Osteocyte (in vitro differentiated cells): ENCODE measurements around the gene AGT. TPM values are rescaled to one million over a fixed set of nuclear protein-coding genes. Genes with fewer than 3 reads are reported as not detected.

Source experiments
- DNase-seq: peaks from one replicate; pipeline ENCODE4 v3.0.0; 2021; ENCODE audit warnings: mixed read lengths; ENCODE audit not compliant: unreplicated experiment; ENCODE audit errors: extremely low spot score
- H3K27ac Mint-ChIP-seq: one replicate; pipeline ENCODE4 v1.8.0; 2021; ENCODE audit warnings: mild to moderate bottlenecking, mixed read lengths; ENCODE audit not compliant: unreplicated experiment
- H3K27me3 Mint-ChIP-seq: one replicate; pipeline ENCODE4 v1.8.0; 2021; ENCODE audit warnings: mixed read lengths; ENCODE audit not compliant: unreplicated experiment
- H3K36me3 Mint-ChIP-seq: one replicate; pipeline ENCODE4 v1.8.0; 2021; ENCODE audit warnings: mixed read lengths; ENCODE audit not compliant: unreplicated experiment
- H3K4me1 Mint-ChIP-seq: one replicate; pipeline ENCODE4 v1.8.0; 2021; ENCODE audit warnings: mixed read lengths; ENCODE audit not compliant: unreplicated experiment
- H3K4me3 Mint-ChIP-seq: one replicate; pipeline ENCODE4 v1.8.0; 2021; ENCODE audit warnings: mild to moderate bottlenecking, moderate library complexity, mixed read lengths; ENCODE audit not compliant: unreplicated experiment
- H3K9me3 Mint-ChIP-seq: one replicate; pipeline ENCODE4 v1.8.0; 2021; ENCODE audit warnings: mixed read lengths; ENCODE audit not compliant: unreplicated experiment
- total RNA-seq: library from RNA; stranded (reverse); gene quantifications from 2 replicates; pipeline ENCODE4 v1.2.1, GENCODE V29; 2021
- TF ChIP-seq, protein P1 (sequence below): fragments of 200-600 bp; sonication (generic); IDR thresholded peaks from 2 replicates; pipeline ENCODE4 v1.5.0; 2021; ENCODE audit warnings: antibody characterized with exemption, mild to moderate bottlenecking, moderate library complexity

AGT gene
- total RNA-seq, 1 donor from 2014 or later, result 25.6 TPM

DNA sequence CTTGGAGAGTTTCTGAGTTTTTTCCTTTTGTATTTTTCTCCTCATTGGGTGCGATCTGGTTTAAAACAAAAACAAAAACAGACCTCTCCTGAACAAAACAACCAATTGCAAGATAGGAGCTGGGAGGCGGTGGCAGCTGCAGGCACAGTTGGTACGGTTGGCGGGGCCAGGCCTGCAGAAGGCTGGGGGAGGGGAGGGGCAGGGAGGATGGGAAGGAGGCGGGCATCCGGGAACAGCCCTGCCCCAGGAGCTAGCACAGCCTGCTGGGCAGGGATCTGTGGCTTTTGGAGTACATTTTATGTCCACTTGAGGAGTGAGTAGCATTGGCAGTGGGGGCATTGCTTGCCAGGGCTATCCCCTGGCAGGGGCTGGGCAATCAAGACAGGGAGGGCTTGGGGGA lies 38.5 kb upstream of the AGT start:
- Mint-ChIP-seq H3K4me3 (no peak overlapping the region), H3K27me3 (peaks cover 2% of the 10 kb centered on the region), H3K27ac (no peak overlapping the region), H3K36me3 (no peaks in the 10 kb centered on the region), H3K4me1 (peaks cover 28% of the 10 kb centered on the region), H3K9me3 (no peaks in the 10 kb centered on the region)
- TF ChIP-seq, protein P1, sequence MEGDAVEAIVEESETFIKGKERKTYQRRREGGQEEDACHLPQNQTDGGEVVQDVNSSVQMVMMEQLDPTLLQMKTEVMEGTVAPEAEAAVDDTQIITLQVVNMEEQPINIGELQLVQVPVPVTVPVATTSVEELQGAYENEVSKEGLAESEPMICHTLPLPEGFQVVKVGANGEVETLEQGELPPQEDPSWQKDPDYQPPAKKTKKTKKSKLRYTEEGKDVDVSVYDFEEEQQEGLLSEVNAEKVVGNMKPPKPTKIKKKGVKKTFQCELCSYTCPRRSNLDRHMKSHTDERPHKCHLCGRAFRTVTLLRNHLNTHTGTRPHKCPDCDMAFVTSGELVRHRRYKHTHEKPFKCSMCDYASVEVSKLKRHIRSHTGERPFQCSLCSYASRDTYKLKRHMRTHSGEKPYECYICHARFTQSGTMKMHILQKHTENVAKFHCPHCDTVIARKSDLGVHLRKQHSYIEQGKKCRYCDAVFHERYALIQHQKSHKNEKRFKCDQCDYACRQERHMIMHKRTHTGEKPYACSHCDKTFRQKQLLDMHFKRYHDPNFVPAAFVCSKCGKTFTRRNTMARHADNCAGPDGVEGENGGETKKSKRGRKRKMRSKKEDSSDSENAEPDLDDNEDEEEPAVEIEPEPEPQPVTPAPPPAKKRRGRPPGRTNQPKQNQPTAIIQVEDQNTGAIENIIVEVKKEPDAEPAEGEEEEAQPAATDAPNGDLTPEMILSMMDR, result no peak
- no peak for DNase-seq

DNA sequence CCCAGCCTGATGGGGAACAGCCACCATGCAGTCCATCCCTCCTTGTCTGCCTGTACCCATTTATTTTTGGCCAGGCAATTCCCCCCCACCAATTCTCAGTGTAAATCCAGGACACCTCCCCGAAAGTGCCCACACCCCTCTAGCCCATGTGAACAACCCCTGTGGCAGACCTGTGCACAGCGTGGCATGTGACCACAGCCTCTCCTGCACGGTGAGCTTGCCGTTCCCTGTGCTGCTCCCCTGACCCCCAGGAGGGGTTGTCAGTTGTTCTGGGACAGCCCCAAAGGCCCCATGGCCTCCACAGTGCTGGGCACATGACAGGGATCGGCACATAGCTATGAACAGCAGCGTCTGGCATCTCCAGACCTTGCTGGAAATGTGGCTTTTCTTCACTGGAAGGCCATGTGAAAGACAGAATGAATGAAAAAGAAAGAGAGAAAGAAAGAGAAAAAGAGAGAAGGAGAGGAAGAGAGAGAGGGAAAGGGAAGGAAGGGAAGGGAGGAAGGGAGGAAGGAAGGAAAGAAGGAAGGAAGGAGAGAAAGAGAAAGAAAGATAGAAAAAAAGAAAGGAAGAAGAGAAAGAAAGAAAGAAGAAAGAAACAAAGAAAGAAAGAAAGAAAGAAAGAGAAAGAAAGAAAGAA lies 37.2 kb upstream of the AGT start:
- no peak overlapping the region for H3K4me3 Mint-ChIP-seq
- H3K9me3 Mint-ChIP-seq, result no peaks in the 10 kb centered on the region
- H3K4me1 Mint-ChIP-seq, result peaks cover 28% of the 10 kb centered on the region

DNA sequence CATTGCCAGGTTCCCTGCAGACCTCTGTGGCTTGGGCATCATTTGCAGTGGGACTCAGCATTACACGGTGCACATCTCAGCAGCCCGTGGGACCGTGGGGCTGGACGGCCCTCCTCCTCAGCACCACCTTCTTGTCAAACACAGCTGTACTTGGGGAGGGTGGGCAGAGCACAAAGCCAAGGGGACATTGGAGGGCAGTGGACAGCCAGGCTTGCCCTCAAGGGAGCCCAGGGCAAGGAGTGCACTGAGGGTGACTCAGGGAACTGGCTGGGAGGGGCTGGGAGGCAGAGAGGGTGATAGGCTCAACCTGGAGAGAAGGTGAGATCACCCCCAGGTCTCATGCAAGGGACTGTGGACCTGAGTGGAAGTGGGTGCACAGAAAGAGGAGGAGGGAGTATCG lies 36.7 kb upstream of the AGT start:
- Mint-ChIP-seq H3K9me3 (no peaks in the 10 kb centered on the region), H3K27ac (no peak overlapping the region), H3K4me1 (peaks cover 28% of the 10 kb centered on the region), H3K27me3 (no peaks in the 10 kb centered on the region), H3K36me3 (no peaks in the 10 kb centered on the region), H3K4me3 (no peak overlapping the region)
- no peak for DNase-seq
- TF ChIP-seq, protein P1, result no peak

More for the DNA sequence above, 37.2 kb upstream of the AGT start:
- H3K27me3 Mint-ChIP-seq, result no peaks in the 10 kb centered on the region
- no peak overlapping the region for H3K27ac Mint-ChIP-seq
- no peaks in the 10 kb centered on the region for H3K36me3 Mint-ChIP-seq
- no peak for DNase-seq
- TF ChIP-seq, protein P1, result no peak

DNA sequence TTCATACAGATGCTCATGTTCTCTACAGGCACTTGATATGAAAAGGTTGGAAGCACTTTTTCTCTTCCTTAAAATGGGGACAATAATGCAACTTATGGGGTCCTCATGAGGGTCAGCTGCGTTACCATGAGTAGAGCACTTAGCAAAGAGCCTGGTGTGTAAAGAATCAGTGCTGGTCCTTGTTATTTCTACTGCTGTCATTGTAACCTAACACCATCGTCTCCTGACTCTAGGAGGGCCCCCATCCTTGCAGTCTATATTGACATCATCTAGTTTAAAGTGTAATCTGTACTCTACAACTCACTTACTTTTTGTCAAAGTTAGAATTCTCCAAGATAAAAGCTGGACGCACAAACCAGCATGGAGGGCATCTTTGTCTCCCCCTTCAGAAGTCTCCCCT lies 35.7 kb upstream of the AGT start:
- Mint-ChIP-seq H3K27me3 (no peaks in the 10 kb centered on the region), H3K36me3 (no peaks in the 10 kb centered on the region), H3K27ac (no peak overlapping the region), H3K4me1 (peaks cover 24% of the 10 kb centered on the region), H3K9me3 (no peaks in the 10 kb centered on the region), H3K4me3 (no peak overlapping the region)
- TF ChIP-seq, protein P1, result no peak
- no peak for DNase-seq

DNA sequence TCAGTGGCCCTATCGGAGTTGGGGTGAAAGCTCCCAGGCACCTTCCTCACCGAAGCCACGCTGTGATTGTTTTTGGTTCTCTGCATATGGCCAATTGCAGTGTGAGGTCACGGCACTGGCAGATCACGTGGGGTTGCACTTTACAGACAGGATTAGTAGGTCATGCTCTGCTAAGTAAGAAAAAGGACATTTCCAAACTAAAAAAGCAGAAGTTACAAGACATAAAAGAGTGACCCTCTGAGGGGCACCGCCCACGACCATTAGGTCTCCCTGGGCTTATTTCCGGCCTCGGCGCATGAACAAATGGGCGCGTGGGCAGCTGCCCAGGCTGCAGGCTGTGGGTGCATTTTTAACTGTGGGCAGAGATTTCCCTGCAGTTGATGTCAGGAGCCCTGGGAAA lies 35.2 kb upstream of the AGT start:
- Mint-ChIP-seq H3K4me3 (no peak overlapping the region), H3K36me3 (no peaks in the 10 kb centered on the region), H3K27me3 (no peaks in the 10 kb centered on the region), H3K4me1 (peaks cover 28% of the 10 kb centered on the region), H3K27ac (no peak overlapping the region), H3K9me3 (no peaks in the 10 kb centered on the region)
- DNase-seq, result no peak
- TF ChIP-seq, protein P1, result no peak
